ENCODE data around the gene ADI1.
A peak's percentile ranks its signal among the peaks of the same experiment; 100 is the strongest.

Gene ADI1, protein sequence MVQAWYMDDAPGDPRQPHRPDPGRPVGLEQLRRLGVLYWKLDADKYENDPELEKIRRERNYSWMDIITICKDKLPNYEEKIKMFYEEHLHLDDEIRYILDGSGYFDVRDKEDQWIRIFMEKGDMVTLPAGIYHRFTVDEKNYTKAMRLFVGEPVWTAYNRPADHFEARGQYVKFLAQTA

DNA sequence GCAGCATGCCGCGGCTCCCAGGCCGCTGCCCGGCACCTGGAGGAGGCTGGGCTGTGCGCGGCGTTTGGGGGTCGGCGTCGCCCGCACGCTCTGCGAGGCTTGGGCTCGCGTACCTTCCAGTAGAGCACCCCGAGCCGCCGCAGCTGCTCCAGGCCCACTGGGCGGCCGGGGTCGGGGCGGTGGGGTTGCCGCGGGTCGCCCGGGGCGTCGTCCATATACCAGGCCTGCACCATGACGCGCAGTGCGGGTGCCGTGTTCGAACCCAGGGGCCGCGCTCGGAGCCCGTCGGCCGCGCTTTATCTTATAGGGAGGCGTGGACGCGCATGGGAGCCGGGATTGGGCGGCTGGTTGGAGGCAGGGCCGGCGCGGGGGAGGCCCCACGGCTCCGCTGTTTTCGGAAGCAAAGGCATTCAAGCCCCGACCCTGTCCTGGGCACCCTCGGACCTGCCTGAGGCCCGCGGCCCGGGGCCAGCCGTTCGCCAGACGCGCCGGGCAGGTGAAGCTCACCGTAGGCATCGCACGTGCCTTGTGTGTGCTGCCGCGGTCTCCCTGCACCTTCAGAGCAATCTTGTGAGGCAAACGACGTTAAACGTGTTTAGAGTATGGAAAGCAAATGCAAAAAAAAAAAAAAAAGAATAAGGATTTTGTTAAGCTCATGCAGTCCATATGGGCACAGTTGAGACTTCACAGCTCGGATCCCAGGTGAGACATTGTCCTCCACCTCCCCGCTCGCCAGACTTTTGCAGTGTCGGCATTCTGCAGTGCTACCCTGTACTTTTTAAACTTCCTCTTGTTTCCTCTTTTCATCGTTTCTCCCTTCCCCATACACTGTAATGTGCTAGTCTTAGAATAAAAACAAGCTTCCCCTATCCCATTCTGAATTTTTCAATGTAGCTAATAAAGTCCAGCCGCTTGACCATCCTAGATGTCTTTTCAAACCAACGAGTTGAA is at the start of gene ADI1:
Gene ADI1, minus strand, starts transcription at position 277 of the 951 bp plus-strand sequence. Its CDS starts 44 bp downstream, at position 233.
- peak; percentile 78 for DNase-seq (ENCODE audit: low spot score)

DNA sequence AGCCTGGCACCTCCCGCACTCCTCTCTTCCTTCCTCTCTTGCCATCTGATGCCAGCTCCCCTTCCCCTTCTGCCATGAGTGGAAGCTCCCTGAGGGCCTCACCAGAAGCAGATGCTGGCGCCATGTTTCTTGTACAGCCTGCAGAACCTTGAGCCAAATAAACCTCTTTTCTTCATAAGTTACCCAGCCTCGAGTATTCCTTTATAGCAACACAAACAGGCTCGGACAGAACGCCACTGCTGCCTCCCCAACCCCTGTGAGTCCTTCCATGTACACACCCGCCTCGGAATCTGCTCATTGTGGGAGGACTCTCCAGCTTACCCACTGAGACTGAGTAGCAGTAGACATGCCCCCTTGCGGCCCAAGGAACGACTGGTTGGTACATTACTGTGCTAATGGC is 47.5 kb upstream of the ADI1 start:
- no peak for DNase-seq (ENCODE audit: low spot score)

DNA sequence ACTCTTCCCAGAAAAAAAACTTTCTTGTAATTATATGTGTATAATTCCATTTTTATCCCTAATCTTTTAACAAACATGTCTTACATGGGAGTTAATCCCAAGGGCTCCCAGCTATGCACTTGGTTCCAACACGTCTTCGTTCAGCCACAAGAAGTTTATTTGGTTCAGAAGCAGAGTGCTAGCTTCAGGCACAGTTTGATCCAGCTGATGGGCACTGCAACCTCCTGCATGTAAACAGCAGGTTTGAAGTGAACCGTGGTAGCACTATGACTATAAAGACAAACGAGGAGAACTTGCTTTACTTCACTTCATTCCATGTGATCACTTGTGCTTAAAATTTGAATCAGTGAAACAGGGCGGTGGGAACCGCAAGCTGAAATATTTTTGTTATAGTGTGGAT is 45.8 kb upstream of the ADI1 start:
- DNase-seq (ENCODE audit: low spot score) = no peak

DNA sequence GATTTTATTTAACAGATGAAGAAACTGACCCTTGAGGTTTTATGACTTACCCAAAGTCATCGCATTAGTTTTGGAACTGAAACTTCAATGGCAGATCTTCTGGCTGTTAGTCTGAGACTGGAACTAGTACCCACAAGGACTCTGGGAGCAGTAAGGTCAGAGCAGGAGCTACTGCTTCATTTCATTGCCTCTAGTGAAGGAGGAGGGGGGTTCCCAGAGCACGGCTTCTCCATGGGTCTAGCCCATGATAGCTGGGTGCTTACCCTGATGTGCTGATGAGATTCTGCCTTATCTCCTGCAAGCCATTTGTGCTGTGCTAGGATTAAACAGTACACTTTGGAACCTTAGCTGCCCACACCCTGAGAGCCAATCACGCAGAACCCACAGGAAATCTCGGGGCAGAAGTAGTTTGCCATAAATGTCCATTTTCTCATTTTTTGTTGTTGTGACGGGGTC is 44.2 kb upstream of the ADI1 start:
- DNase-seq (ENCODE audit: low spot score) = no peak

DNA sequence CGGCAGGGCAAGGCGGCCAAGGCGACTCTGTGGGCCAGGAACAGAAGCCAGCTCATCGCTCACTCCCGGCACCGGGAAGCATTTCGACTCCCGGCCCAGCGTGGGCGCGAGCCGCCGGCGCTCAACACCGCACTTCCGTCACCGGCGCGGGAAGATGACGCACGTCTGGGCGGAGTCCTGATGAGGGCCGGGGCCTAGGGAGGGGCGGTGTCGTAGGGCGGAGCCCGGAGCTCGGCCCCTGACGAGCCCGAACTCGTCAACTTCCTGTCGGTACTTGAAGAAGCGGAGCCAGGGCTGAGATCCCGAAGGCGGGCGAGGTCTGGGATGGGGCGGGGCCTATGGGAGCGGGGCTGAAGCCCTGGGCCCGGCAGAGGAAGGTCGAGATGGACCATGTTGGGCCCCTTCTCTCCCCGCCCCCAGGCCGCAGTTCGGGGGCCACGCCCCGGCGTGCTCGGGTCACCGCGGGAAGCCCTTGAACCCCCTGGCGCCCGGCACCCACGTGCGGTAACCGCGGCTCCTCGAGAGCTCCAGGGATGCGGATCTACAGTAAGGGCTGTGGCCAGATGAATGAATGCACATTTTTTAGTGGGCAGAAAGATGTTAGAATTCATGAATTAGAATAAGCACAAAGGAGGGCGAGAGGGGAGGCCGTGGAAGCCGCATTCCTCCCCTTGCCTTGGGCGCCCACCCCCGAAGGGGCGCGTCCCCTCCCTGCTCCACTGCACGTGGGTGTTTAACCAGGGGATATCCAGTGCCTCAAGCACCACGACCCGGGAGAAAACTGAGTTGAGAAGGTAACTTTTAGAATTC is 39.1 kb upstream of the ADI1 start, which contains the start of gene RNASEH1:
Gene RNASEH1, minus strand, starts transcription at position 129 of the 810 bp plus-strand sequence. Its CDS starts 73 bp downstream, at position 56.
- peak; percentile 98 for DNase-seq (ENCODE audit: low spot score)

DNA sequence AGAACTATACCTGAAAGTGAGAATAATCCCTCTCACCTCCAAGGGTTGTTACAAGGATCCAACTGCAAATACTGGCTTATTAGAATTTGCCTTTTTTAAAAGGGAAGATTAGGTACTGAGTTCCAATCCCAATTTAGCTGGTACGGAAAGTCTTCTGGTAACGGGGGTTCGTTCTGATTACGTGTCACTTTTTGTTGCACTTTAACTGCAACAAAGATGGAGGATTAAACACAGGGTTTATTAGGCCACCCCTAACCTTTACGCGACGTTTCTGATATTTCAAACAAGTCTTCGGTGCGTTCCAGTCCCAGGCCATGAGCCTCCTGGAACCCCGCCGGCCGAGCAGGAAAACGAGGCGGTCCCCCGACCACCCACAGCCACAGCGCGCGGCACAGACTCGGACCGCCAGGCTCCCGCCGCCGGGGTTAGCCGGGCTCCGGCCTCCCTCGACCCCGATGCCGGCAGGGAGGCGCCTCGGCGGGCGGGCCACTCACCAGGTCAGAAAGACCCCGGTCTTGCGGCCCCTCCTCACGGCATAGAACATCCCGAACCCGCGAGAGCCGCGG is 38.4 kb upstream of the ADI1 start:
- DNase-seq (ENCODE audit: low spot score) = no peak

DNA sequence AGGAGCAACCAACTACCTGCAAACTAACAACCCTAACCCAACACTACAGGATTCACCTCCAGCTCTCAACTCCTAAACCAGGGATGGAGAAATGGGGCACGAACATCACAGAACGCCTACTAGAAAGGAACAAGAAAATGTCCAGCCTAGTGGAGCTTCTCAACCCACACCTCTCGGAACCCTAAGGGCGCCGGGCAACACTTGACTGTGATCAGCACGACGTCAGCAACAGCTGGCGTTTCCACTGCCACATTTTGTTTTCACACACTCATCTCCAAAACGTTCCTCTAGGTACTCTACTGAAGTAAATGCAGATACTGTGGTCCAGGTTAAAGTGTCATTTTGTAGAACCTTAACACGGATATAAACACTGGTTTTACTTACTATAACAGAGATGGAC is 34.6 kb upstream of the ADI1 start:
- DNase-seq (ENCODE audit: low spot score) = no peak

DNA sequence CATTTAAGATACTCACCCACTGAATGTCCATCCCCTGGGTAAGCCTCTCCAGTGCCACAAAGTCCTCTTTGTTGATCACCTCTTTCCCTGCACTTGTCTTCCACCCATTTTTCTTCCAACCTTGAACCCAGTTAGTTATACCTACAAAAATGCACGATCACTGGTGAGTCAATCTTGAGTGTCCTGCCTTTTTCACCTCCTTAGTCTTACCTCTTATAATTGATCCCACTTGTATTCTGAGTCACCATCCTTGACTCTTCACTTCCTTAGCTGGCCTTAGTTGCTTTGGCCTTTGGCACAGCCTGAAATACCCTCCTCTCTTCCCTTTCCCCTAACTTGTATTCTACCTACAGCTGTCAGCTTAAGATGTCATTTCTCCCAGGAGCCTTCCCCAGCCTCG is 28.6 kb upstream of the ADI1 start:
- DNase-seq (ENCODE audit: low spot score) = no peak

DNA sequence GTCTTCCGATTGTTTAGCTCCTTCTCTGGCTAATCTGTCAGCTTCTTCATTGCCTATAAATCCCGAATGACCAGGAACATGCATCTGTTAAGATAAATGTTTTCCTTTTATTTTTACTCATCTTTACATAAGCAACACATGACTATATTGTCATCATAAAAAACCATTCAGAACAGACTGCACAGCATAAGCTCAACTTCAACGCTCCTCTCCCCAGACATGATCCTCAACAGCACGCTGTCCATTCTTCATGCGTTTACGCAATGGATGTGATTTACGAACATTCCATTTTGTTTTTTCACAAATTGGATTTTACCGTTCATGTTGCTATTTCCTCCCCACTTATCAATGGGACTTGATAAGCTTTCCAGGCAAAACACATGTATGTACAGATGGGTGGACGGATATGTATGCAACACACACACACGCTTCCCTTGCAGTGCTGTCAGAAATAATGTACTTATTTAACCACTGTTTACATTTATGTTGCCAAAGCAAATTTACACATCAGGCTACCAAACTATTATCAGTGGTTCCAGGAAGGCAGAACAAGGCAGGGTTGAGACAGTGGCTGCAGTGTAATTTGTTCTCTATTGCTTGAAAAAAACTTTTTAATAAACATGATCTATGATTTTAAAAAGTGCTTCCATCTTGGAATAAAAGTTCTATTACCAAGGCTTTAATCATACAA is 26.6 kb upstream of the ADI1 start:
- DNase-seq (ENCODE audit: low spot score) = no peak

DNA sequence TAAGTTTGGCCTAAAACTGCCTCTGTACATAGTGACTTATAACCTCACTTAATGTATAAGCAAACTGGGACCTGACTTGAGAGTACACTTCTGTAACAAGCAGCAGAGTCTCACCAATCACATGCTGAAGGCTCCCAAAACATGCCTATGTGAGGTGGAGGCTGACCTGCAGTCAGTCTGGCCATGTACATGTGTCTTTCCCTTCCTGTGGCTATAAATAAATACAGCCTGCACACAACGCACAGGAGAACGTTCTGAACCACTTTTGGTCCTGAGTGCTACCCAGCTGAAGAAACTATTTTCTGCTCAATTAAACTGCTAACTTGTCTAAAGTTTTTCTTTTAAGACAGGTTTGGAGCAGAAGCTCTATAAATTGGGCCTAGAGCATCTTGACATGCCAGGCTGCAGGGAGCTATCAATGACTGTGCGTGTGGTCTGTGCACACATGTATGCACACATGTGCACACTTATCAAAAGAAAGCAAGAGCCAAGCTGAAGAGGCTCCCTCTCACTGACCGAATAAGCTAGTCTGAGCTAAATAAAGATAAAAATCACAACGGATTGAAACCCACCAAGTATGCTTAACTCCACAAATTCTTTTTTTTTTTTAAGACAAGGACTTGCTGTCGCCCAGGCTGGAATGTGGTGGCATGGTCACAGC is 23.8 kb upstream of the ADI1 start:
- no peak for DNase-seq (ENCODE audit: low spot score)

DNA sequence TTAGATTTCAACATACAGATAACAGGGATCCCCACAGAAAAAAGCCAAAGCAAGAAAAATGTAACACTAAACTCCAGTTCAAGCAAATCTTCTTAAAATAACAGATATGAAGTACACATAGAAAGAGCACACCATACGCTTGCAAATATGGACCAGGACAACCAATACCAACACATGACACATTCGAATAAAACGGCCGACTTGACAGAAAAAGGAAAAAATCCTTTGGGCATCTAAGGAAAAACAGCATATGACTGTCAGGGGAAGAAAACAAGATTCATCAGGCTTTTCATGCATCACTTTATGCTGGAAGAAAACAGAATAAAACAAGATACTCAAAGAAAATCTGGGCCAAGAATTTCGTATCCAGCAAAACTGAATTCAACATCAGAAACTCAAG is 22.8 kb upstream of the ADI1 start:
- no peak for DNase-seq (ENCODE audit: low spot score)

DNA sequence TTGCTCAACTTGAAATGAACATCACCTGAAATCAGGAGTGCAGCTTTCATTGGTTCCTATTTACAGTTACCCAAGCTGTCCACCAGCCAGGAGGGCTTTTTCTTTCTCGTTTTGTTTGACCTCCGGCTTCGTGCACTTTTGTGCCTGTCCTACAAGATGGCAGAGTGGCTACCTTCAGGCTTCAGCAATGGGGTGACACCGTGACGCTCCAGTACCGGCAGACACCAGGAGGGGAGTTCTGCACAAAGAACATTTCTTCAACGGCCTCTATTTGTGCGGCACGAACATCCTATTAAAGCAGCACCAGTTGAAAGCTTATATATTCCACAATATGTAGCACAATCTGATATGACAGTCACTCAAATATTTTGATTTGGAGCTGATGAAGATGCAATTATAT is 20.5 kb upstream of the ADI1 start:
- no peak for DNase-seq (ENCODE audit: low spot score)

DNA sequence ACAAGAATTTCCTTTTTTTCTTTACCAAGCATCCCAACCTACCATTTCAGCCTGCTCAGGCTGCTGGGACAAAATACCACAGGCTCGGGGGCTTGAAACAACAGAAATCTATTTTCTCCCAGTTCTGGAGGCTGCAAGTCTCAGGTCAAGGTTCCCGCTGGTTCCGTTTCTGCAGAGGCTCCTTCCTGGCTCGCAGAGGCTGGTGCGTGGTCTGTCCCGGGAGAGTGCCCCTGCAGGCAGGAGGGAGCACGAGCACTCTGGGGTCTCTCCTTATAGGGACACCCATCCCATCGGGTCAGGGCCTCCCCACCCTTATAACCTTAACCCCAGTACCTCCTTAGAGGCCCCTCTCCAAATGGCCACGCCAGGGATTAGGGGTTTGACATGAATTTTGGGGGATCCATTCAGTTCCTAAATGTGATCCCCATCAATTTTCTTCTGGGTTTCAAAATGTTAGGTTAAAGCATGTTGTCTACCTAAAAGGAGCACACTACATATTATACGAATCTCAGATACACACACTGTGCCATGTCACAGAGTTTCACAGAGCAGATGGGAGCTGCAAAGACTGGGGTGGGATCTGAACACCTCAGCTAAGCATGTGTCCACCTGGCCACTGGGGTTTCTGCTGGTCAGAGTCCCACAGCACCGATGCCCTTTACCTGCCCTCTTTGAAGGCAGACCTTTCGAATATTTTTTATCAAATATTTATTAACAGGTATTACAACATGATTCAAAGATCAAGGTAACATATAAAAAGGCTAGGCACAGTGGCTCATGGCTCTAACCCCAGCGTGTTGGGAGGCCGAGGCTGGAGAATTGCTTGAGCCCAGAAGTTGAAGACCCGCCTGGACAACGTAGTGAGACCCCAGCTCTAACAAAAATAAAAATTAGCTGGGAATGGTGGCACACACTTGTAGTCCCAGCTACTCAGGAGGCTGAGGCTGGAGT is 17.6 kb upstream of the ADI1 start:
- DNase-seq (ENCODE audit: low spot score) = peak; percentile 61

DNA sequence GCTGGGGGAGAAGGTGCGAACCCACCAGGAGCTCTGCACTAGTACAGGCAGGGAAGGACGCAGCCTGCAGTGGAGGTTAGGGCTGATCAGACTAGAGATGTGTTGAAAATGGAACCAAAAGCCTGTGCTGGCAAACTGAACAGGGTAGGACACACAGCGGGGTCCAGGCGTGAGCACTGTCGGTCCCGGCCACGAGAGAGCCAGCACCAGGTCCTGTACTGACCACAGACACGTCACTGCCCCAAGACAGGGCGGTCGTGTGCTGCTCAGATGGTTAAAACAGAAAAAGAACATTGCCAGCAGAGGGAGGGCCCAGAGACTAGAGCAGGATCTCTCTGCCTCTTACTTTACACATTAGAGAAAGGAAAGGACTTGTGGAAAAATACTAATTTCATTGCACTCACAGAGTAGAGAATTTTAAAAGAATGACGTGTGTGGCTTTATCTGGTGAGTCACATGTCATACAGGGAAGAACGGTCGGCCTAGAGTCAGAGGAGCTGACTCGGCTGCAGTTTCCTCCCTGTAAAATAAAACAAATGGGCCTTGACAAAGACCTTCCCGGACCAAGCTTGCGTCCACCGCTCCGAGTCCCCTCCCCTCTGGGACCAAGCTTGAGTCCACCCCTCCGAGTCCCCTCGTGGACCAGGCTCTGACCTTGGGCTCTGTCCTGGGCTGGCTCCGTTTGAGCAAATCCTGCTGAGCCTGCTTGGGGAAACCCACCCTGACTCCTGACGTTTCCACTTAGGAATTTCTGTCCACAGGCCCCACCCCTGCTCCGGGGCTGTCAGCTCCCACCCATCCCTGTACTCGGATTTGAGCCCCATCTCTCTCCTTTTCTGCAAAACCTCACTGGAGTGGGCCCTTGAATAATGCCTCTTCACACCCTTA is 16.7 kb upstream of the ADI1 start:
- DNase-seq (ENCODE audit: low spot score) = peak; percentile 66

DNA sequence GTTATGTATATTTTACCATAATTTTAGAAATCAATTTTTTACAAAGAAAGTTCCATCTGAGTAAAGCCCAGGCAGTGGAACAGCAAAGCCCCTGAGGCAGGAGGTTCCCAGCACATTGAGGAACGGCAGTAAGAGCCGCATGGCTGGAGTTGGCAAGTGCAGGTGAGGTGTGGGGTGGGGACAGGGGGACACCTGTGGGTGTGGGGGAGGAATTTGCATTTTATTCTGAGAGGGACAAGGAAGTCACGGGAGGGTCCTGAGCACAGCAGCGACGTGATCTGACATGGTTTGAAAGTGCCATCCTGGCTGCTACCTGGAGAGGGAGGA is 16.1 kb upstream of the ADI1 start:
- DNase-seq (ENCODE audit: low spot score) = no peak

DNA sequence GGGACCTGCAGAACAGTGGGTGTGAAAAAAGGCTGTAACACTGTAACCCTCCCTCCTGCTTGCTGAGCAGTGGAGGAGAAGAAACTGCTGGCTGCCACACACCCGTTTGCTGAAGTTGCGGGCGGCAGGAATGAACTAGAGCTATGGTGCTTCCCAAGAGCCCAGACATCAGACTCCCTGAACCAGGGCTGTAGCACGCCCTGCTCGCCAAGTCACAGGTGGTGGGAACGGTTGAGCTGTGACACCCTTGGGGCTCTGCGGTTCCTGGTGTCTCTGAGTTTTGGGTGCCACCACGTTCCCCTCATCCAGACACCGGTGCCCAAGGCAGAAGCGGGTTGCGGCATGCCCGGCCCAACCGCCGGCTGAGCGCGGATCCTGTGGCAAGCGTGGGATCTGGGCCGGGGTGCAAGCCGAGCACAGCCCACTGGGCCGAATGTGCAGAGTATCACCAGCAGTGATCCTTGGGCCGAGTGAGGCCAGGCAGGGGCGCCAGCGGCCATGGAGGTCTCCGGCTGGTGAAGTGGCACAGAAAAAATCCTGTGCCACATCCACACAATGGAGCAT is 15.0 kb upstream of the ADI1 start:
- DNase-seq (ENCODE audit: low spot score) = no peak

DNA sequence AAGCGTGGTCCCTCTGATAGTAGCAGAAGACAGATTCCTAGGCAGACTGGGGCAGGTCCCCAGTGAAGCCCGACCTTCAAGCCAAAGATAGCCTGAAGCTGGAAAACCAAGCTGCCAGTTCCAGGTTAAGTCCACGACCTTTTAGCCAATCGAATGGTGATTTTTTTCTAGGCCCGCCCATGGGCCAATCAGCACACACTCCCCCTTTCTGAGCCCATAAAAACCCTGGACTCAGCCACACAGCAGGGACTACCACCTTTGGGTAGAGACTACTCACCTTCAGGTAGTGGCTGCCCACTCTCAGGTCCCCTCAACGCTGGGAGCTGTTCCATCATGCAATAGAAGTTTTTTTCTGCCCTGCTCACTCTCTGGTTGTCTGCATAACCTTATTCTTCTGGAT is 14.5 kb upstream of the ADI1 start:
- DNase-seq (ENCODE audit: low spot score) = no peak

DNA sequence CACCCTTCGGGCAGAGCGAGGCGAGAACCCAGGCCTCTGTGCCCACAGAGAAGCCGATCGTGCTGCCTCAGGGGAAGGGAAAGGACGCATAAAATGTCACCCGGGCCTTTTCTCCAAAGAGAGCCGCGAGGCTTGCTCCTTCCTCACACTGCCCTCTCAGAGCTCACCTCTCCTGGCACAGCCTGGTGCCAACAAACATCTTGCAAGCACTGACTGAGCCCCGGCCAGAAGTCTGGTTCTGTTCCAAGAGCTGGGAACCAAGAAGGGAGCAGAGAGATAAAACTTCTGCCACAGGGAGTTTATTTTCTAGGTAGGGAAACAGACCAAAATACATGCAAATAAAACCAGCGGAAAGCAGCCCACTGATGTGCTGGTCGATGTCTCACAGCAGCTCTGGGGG is 13.6 kb upstream of the ADI1 start:
- DNase-seq (ENCODE audit: low spot score) = no peak
